Natural killer cell (primary cell): ENCODE data around the gene TDRD3. TPM values are rescaled to one million over a fixed set of nuclear protein-coding genes. Genes with fewer than 3 reads are reported as not detected.

Experiments used
- ATAC-seq, 3 donors: fragments of 150-1000 bp in 2 of 3; fragments of 200-7000 bp in 1 of 3; cut with Tn5 transposase; 1 replicate in 1 of 3; 2 replicates in 2 of 3; pipeline ENCODE4 v1.10.0; 2021; ENCODE audit warnings: mild to moderate bottlenecking in 2 of 3, moderate library complexity in 2 of 3
- DNase-seq, 2 donors: peaks; one replicate each; pipeline versions ENCODE4 v3.0.0 to v3.0.0-alpha.2; 2013 to 2021; ENCODE audit warnings: mixed read lengths in 1 of 2
- H3K27ac ChIP-seq: one replicate; pipeline ENCODE4 v1.5.1; 2013; ENCODE audit warnings: mild to moderate bottlenecking, low read length
- H3K27me3 ChIP-seq: one replicate; pipeline ENCODE4 v1.6.1; 2013; ENCODE audit warnings: low read length; ENCODE audit not compliant: control insufficient read depth, insufficient read depth
- H3K36me3 ChIP-seq: one replicate; pipeline ENCODE4 v1.6.1; 2013; ENCODE audit warnings: low read length; ENCODE audit not compliant: control insufficient read depth, insufficient read depth
- H3K4me1 ChIP-seq: one replicate; pipeline ENCODE4 v1.6.1; 2013; ENCODE audit warnings: low read length; ENCODE audit not compliant: control insufficient read depth, insufficient read depth
- H3K4me3 ChIP-seq: one replicate; pipeline ENCODE4 v1.5.1; 2013; ENCODE audit warnings: low read length
- H3K9me3 ChIP-seq: one replicate; pipeline ENCODE4 v1.6.1; 2013; ENCODE audit warnings: low read length; ENCODE audit not compliant: control insufficient read depth, insufficient read depth
- H3K27ac Mint-ChIP-seq, 2 donors: one replicate each; pipeline ENCODE4 v1.8.0; 2022; ENCODE audit warnings: mild to moderate bottlenecking in 2 of 2, mixed read lengths in 2 of 2, moderate library complexity in 1 of 2
- H3K27me3 Mint-ChIP-seq, 2 donors: one replicate each; pipeline ENCODE4 v1.8.0; 2022; ENCODE audit warnings: low read depth in 2 of 2, mixed read lengths in 2 of 2
- H3K36me3 Mint-ChIP-seq: one replicate; pipeline ENCODE4 v1.8.0; 2022; ENCODE audit warnings: mixed read lengths
- H3K4me1 Mint-ChIP-seq, 2 donors: one replicate each; pipeline ENCODE4 v1.8.0; 2022; ENCODE audit warnings: mixed read lengths in 2 of 2
- H3K4me3 Mint-ChIP-seq: one replicate; pipeline ENCODE4 v1.8.0; 2022; ENCODE audit warnings: mild to moderate bottlenecking, moderate library complexity, mixed read lengths
- H3K9me3 Mint-ChIP-seq, 2 donors: one replicate each; pipeline ENCODE4 v1.8.0; 2022; ENCODE audit warnings: mixed read lengths in 2 of 2
- WGBS: methylation state at CpG from one replicate; pipeline ENCODE4 v1.1.7; 2013; ENCODE audit warnings: missing lambda C conversion rate; ENCODE audit not compliant: insufficient coverage; 5-methylcytosine and 5-hydroxymethylcytosine counted together
- intact Hi-C: fragments of 100-400 bp; cut with micrococcal nuclease; formaldehyde crosslinking; loops from one replicate; pipeline ENCODE4 v1.14.2; 2022
- total RNA-seq, 4 donors: library from RNA; stranded (reverse); fragments of 120-200 nt in 1 of 4; gene quantifications; one replicate each; pipeline versions ENCODE4 v1.2.3 to v1.2.4, GENCODE V29; 2013 to 2022
- TF ChIP-seq, protein P1 (sequence below): fragments of 200-600 bp; IDR thresholded peaks from one replicate; pipeline ENCODE4 v1.8.0; 2022; ENCODE audit warnings: antibody characterized with exemption

TDRD3 gene
- total RNA-seq, 3 donors from 2014 or later (not counting 1 experiment from before 2014, with no cell fraction given): 30.6 to 33.4 (median 32.1) TPM

DNA sequence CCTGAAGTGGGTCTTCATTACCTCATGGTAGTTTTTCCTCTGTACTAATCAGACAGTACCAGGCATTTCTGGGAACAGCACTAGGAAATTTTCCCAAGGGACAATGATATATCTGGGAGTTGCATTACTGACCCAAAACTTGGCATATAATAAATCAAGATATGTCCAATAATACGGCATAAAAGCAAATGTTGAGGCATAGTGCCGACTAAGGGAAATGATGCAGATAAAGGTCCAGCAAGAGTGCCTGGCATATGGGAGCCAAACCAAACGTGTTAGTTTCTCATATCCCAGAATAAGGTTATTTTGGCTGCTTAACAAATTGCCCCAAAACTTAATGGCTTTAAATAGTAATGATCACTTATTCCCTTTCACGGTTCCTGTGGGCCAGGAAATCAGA, 12.1 kb upstream of the TDRD3 start:
- Histone ChIP-seq H3K4me3 (no peak overlapping the region), H3K36me3 (no peaks in the 10 kb centered on the region), H3K9me3 (no peaks in the 10 kb centered on the region), H3K4me1 (no peaks in the 10 kb centered on the region), H3K27me3 (no peaks in the 10 kb centered on the region), H3K27ac (no peak overlapping the region)
- ATAC-seq: no peak
- TF ChIP-seq, protein P1, sequence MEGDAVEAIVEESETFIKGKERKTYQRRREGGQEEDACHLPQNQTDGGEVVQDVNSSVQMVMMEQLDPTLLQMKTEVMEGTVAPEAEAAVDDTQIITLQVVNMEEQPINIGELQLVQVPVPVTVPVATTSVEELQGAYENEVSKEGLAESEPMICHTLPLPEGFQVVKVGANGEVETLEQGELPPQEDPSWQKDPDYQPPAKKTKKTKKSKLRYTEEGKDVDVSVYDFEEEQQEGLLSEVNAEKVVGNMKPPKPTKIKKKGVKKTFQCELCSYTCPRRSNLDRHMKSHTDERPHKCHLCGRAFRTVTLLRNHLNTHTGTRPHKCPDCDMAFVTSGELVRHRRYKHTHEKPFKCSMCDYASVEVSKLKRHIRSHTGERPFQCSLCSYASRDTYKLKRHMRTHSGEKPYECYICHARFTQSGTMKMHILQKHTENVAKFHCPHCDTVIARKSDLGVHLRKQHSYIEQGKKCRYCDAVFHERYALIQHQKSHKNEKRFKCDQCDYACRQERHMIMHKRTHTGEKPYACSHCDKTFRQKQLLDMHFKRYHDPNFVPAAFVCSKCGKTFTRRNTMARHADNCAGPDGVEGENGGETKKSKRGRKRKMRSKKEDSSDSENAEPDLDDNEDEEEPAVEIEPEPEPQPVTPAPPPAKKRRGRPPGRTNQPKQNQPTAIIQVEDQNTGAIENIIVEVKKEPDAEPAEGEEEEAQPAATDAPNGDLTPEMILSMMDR: no peak
- WGBS: 91% methylated on average over 4 of the region's 4 CpGs
- DNase-seq: no peak
- no peak overlapping the region for H3K4me3 Mint-ChIP-seq
- H3K27me3 Mint-ChIP-seq: peaks cover 23 to 25% of the 10 kb centered on the region in 2 donors
- no peaks in the 10 kb centered on the region for H3K36me3 Mint-ChIP-seq
- no peak overlapping the region for H3K27ac Mint-ChIP-seq
- H3K4me1 Mint-ChIP-seq: no peaks in the 10 kb centered on the region
- H3K9me3 Mint-ChIP-seq: no peaks in the 10 kb centered on the region
- intact Hi-C loops: no loop called here

DNA sequence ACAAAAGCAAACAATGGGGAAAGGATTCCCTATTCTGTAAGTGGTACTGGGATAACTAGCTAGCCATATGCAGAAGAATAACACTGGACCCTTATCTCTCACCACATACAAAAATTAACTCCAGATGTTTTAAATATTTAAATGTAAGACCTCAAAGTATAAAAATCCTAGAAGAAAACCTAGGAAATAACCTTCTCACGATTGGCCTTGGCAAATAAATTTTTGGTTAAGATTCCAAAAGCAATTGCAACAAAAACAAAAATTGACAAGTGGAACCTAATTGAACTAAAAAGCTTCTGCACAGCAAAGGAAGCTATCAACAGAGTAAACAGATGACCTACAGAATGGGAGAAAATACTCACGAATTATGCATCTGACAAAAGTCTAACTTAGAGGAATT, 10.8 kb upstream of the TDRD3 start:
- no peak overlapping the region for H3K4me3 ChIP-seq
- DNase-seq: no peak
- Mint-ChIP-seq H3K36me3 (no peaks in the 10 kb centered on the region), H3K4me3 (no peak overlapping the region), H3K27me3 (peaks cover 22 to 23% of the 10 kb centered on the region in 2 donors), H3K4me1 (no peaks in the 10 kb centered on the region), H3K27ac (no peak overlapping the region), H3K9me3 (no peaks in the 10 kb centered on the region)
- 91% methylated on average over 2 of the region's 2 CpGs for WGBS
- intact Hi-C loops: no loop called here
- no peaks in the 10 kb centered on the region for H3K9me3 ChIP-seq
- TF ChIP-seq, protein P1: no peak
- no peak overlapping the region for H3K27ac ChIP-seq
- no peaks in the 10 kb centered on the region for H3K36me3 ChIP-seq
- no peak for ATAC-seq
- H3K27me3 ChIP-seq: no peaks in the 10 kb centered on the region
- H3K4me1 ChIP-seq: no peaks in the 10 kb centered on the region

DNA sequence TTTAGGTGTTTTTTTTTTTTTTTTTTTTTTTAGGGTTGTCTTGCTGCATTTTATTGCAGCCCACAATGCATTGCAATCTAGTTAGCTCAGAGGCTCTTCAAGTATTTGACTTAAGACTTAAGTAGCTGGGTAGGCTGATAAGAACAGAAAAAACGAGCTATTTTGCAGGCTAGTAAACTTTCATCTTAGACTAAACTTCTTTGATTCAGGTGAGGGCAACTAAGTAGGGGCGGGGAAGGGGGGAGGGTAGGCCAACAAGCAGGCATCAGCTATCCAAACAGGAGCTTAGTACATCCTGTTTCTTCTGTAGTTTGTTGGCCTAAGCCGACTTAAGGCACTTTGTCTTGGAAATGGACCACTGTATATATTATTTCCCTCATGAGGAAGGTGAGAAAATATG, 4.9 kb upstream of the TDRD3 start:
- no peaks in the 10 kb centered on the region for H3K36me3 Mint-ChIP-seq
- Histone ChIP-seq H3K4me1 (no peaks in the 10 kb centered on the region), H3K27ac (no peak overlapping the region), H3K4me3 (no peak overlapping the region), H3K36me3 (no peaks in the 10 kb centered on the region), H3K27me3 (no peaks in the 10 kb centered on the region), H3K9me3 (no peaks in the 10 kb centered on the region)
- 87% methylated on average over 3 of the region's 3 CpGs for WGBS
- H3K4me3 Mint-ChIP-seq: no peak overlapping the region
- no peak for ATAC-seq
- TF ChIP-seq, protein P1: no peak
- no peak overlapping the region for H3K27ac Mint-ChIP-seq
- H3K9me3 Mint-ChIP-seq: no peaks in the 10 kb centered on the region
- peaks cover 8 to 9% of the 10 kb centered on the region in 2 donors for H3K4me1 Mint-ChIP-seq
- no peak for DNase-seq
- H3K27me3 Mint-ChIP-seq: peaks cover 0 to 7% of the 10 kb centered on the region in 2 donors
- intact Hi-C loops: no loop called here
